Measurements from ENCODE around the gene TXNRD1. TPM values are rescaled to one million over a fixed set of nuclear protein-coding genes. Genes with fewer than 3 reads are reported as not detected.

TXNRD1 gene
- total and polyA plus RNA-seq, 4 donors: 23.6 to 70.8 (median 55.7) TPM

- Histone ChIP-seq H3K9me3 (ENCODE audit: control insufficient read depth in 4 of 4, low read length in 3 of 4) (no peaks in the 10 kb centered on the region), H3K4me1 (ENCODE audit: control insufficient read depth in 4 of 4, insufficient read depth in 4 of 4, low read length in 3 of 4) (no peaks in the 10 kb centered on the region), H3K9ac (ENCODE audit: low read depth in 1 of 2, low read length in 2 of 2) (no peak overlapping the region), H3K36me3 (ENCODE audit: control insufficient read depth in 4 of 4, insufficient read depth in 3 of 4, low read depth in 1 of 4, low read length in 3 of 4) (no peaks in the 10 kb centered on the region), H3K27ac (ENCODE audit: low read depth in 1 of 2, low read length in 2 of 2) (no peak overlapping the region), H3K27me3 (ENCODE audit: control insufficient read depth in 4 of 4, insufficient read depth in 4 of 4, low read length in 3 of 4) (no peaks in the 10 kb centered on the region), H3K4me3 (ENCODE audit: low read depth in 1 of 3, low read length in 3 of 3) (no peak overlapping the region)
- WGBS: 72% methylated on average over 5 of the region's 5 CpGs
- DNase-seq (ENCODE audit: low spot score): no peak
- TF ChIP-seq, protein P1, sequence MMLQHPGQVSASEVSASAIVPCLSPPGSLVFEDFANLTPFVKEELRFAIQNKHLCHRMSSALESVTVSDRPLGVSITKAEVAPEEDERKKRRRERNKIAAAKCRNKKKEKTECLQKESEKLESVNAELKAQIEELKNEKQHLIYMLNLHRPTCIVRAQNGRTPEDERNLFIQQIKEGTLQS (IDR thresholded peaks at IDR 0.05): no peak
- TF ChIP-seq, protein P2, sequence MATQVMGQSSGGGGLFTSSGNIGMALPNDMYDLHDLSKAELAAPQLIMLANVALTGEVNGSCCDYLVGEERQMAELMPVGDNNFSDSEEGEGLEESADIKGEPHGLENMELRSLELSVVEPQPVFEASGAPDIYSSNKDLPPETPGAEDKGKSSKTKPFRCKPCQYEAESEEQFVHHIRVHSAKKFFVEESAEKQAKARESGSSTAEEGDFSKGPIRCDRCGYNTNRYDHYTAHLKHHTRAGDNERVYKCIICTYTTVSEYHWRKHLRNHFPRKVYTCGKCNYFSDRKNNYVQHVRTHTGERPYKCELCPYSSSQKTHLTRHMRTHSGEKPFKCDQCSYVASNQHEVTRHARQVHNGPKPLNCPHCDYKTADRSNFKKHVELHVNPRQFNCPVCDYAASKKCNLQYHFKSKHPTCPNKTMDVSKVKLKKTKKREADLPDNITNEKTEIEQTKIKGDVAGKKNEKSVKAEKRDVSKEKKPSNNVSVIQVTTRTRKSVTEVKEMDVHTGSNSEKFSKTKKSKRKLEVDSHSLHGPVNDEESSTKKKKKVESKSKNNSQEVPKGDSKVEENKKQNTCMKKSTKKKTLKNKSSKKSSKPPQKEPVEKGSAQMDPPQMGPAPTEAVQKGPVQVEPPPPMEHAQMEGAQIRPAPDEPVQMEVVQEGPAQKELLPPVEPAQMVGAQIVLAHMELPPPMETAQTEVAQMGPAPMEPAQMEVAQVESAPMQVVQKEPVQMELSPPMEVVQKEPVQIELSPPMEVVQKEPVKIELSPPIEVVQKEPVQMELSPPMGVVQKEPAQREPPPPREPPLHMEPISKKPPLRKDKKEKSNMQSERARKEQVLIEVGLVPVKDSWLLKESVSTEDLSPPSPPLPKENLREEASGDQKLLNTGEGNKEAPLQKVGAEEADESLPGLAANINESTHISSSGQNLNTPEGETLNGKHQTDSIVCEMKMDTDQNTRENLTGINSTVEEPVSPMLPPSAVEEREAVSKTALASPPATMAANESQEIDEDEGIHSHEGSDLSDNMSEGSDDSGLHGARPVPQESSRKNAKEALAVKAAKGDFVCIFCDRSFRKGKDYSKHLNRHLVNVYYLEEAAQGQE (IDR thresholded peaks at IDR 0.05): no peak
- TF ChIP-seq, protein P3, sequence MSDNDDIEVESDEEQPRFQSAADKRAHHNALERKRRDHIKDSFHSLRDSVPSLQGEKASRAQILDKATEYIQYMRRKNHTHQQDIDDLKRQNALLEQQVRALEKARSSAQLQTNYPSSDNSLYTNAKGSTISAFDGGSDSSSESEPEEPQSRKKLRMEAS (IDR thresholded peaks at IDR 0.05): no peak
- TF ChIP-seq FOXA2 (IDR thresholded peaks at IDR 0.05) (no peak), TAF1 (conservative IDR thresholded peaks at IDR 0.05) (no peak), HNF4A (conservative IDR thresholded peaks at IDR 0.05) (no peak), YY1 (IDR thresholded peaks at IDR 0.05) (no peak), RXRA (IDR thresholded peaks at IDR 0.05) (no peak), NR2F2 (IDR thresholded peaks at IDR 0.05) (no peak), SP1 (IDR thresholded peaks at IDR 0.05) (no peak), ZBTB33 (IDR thresholded peaks at IDR 0.05) (no peak), FOXA1 (IDR thresholded peaks at IDR 0.05) (no peak), RAD21 (IDR thresholded peaks at IDR 0.05) (no peak), GABPA (IDR thresholded peaks at IDR 0.05 in 1 of 2, conservative IDR thresholded peaks at IDR 0.05 in 1 of 2) (no peak)
Observed at GRCh38 chr12:104275689-104276088, 60.1 kb downstream of the TXNRD1 start.

GRCh38 chr12:104276273-104277131, 60.9 kb downstream of the TXNRD1 start:
- no peaks in the 10 kb centered on the region for H3K27me3 ChIP-seq (ENCODE audit: control insufficient read depth in 4 of 4, insufficient read depth in 4 of 4, low read length in 3 of 4)
- no peak overlapping the region for H3K4me3 ChIP-seq (ENCODE audit: low read depth in 1 of 3, low read length in 3 of 3)
- no peaks in the 10 kb centered on the region for H3K36me3 ChIP-seq (ENCODE audit: control insufficient read depth in 4 of 4, insufficient read depth in 3 of 4, low read depth in 1 of 4, low read length in 3 of 4)
- no peaks in the 10 kb centered on the region for H3K9me3 ChIP-seq (ENCODE audit: control insufficient read depth in 4 of 4, low read length in 3 of 4)
- DNase-seq (ENCODE audit: low spot score): no peak
- WGBS: 80% methylated on average over 8 of the region's 8 CpGs
- no peak overlapping the region for H3K9ac ChIP-seq (ENCODE audit: low read depth in 1 of 2, low read length in 2 of 2)
- no peaks in the 10 kb centered on the region for H3K4me1 ChIP-seq (ENCODE audit: control insufficient read depth in 4 of 4, insufficient read depth in 4 of 4, low read length in 3 of 4)
- no peak overlapping the region for H3K27ac ChIP-seq (ENCODE audit: low read depth in 1 of 2, low read length in 2 of 2)
- TF ChIP-seq RAD21 (IDR thresholded peaks at IDR 0.05) (no peak), SP1 (IDR thresholded peaks at IDR 0.05) (no peak), RXRA (IDR thresholded peaks at IDR 0.05) (no peak), HNF4A (conservative IDR thresholded peaks at IDR 0.05) (no peak), JUND (IDR thresholded peaks at IDR 0.05) (no peak), EGR1 (IDR thresholded peaks at IDR 0.05; ENCODE audit: low read depth in 2 of 2) (no peak), FOXA1 (IDR thresholded peaks at IDR 0.05) (no peak), HNF4G (IDR thresholded peaks at IDR 0.05) (no peak), TAF1 (conservative IDR thresholded peaks at IDR 0.05) (no peak), CTCF (IDR thresholded peaks at IDR 0.05; ENCODE audit: low read depth, low read length, missing input control) (no peak), YY1 (IDR thresholded peaks at IDR 0.05) (no peak), NR2F2 (IDR thresholded peaks at IDR 0.05) (no peak)
- TF ChIP-seq, protein P2 (IDR thresholded peaks at IDR 0.05): no peak
- TF ChIP-seq, protein P3 (IDR thresholded peaks at IDR 0.05): no peak
- TF ChIP-seq, protein P1 (IDR thresholded peaks at IDR 0.05): no peak
